Lung microvascular endothelial cell (primary cell): ENCODE results near the gene ECM2. TPM values are rescaled to one million over a fixed set of nuclear protein-coding genes. Genes with fewer than 3 reads are reported as not detected.

Experiments used
- DNase-seq, 2 donors: peaks; one replicate each; pipeline versions ENCODE4 v3.0.0 to v3.0.0-alpha.2; 2010; ENCODE audit warnings: low read depth in 2 of 2
- total RNA-seq: library from RNA; depleted of rRNA; stranded (reverse); fragments of >200 nt; gene quantifications from 2 replicates; pipeline ENCODE4 v1.2.1, GENCODE V29; 2014

ECM2 gene
- total RNA-seq, 1 donor from 2014 or later = not detected

- DNase-seq = no peak
Observed at GRCh38 chr9:92527832-92528521, 7.8 kb downstream of the ECM2 start.

- no peak for DNase-seq
Observed at GRCh38 chr9:92527291-92527828, 8.4 kb downstream of the ECM2 start.

- DNase-seq = no peak
Observed at GRCh38 chr9:92525306-92525705, 10.5 kb downstream of the ECM2 start.

GRCh38 chr9:92524881-92525280 is 10.9 kb downstream of the ECM2 start:
- no peak for DNase-seq

GRCh38 chr9:92522983-92523970 is 12.5 kb downstream of the ECM2 start:
- DNase-seq = no peak

- DNase-seq = no peak
Observed at GRCh38 chr9:92520837-92521236, 15.0 kb downstream of the ECM2 start.

- DNase-seq = no peak
Observed at GRCh38 chr9:92518199-92518598, 17.6 kb downstream of the ECM2 start.

- DNase-seq = no peak
Observed at GRCh38 chr9:92517046-92517445, 18.7 kb downstream of the ECM2 start.

GRCh38 chr9:92516521-92516920 is 19.3 kb downstream of the ECM2 start:
- DNase-seq = no peak

- no peak for DNase-seq
Observed at GRCh38 chr9:92514635-92515034, 21.2 kb downstream of the ECM2 start.

GRCh38 chr9:92513349-92513748 is 22.4 kb downstream of the ECM2 start:
- DNase-seq = peak in 1 of 2 donors; percentile 62

- no peak for DNase-seq
Observed at GRCh38 chr9:92512622-92513021, 23.2 kb downstream of the ECM2 start.

- DNase-seq = no peak
Observed at GRCh38 chr9:92510747-92511146, 25.0 kb downstream of the ECM2 start.

- no peak for DNase-seq
Observed at GRCh38 chr9:92509050-92509449, 26.7 kb downstream of the ECM2 start.

GRCh38 chr9:92508018-92508820 is 27.6 kb downstream of the ECM2 start:
- no peak for DNase-seq

GRCh38 chr9:92507496-92507895 is 28.3 kb downstream of the ECM2 start:
- DNase-seq = no peak

GRCh38 chr9:92507005-92507404 is 28.8 kb downstream of the ECM2 start:
- peak in 1 of 2 donors; percentile 17 for DNase-seq

- DNase-seq = peak in 1 of 2 donors; percentile 14
Observed at GRCh38 chr9:92506184-92506857, 29.5 kb downstream of the ECM2 start.

- DNase-seq = no peak
Observed at GRCh38 chr9:92504881-92505280, 30.9 kb downstream of the ECM2 start.

- DNase-seq = no peak
Observed at GRCh38 chr9:92503156-92503555, 32.6 kb downstream of the ECM2 start.
